Astrocyte of the spinal cord (primary cell): Measurements from ENCODE around the gene GTF2H2.
"Not testable (repeated sequence)": the region's sequence is repeated elsewhere in the genome, so short reads cannot be mapped to it uniquely, and the experiment has no call there.

Source experiments
- DNase-seq: peaks from one replicate; pipeline ENCODE4 v3.0.0; 2011; ENCODE audit warnings: low read depth, low spot score
- H3K4me3 ChIP-seq: 2 replicates; pipeline ENCODE4 v1.5.1; 2011; ENCODE audit warnings: low read depth, mild to moderate bottlenecking, low read length, moderate library complexity
- in situ Hi-C: cut with HindIII; loops from 2 replicates; pipeline ENCODE4 v1.10.0; 2017; ENCODE audit warnings: low sequenced_read_pairs

GTF2H2 gene

GRCh38 chr5:71067262-71067928 is at the start of gene GTF2H2:
TSS of gene GTF2H2 (minus strand) at chr5:71067676. CDS start at chr5:71062763, 4,913 bp downstream.
- H3K4me3 ChIP-seq, DNase-seq, in situ Hi-C loops: not testable (repeated sequence)

- H3K4me3 ChIP-seq, DNase-seq, in situ Hi-C loops: not testable (repeated sequence)
Measured at GRCh38 chr5:71109730-71110275, 42.3 kb upstream of the GTF2H2 start.

GRCh38 chr5:71099996-71100395 is 32.5 kb upstream of the GTF2H2 start:
- H3K4me3 ChIP-seq, in situ Hi-C loops, DNase-seq: not testable (repeated sequence)

GRCh38 chr5:71097930-71098203 is 30.4 kb upstream of the GTF2H2 start:
- H3K4me3 ChIP-seq, DNase-seq, in situ Hi-C loops: not testable (repeated sequence)

GRCh38 chr5:71097173-71097929 is 29.9 kb upstream of the GTF2H2 start:
- in situ Hi-C loops, DNase-seq, H3K4me3 ChIP-seq: not testable (repeated sequence)

GRCh38 chr5:71089773-71090172 is 22.3 kb upstream of the GTF2H2 start:
- in situ Hi-C loops, DNase-seq, H3K4me3 ChIP-seq: not testable (repeated sequence)

GRCh38 chr5:71088754-71089153 is 21.3 kb upstream of the GTF2H2 start:
- in situ Hi-C loops, DNase-seq, H3K4me3 ChIP-seq: not testable (repeated sequence)

GRCh38 chr5:71086145-71086544 is 18.7 kb upstream of the GTF2H2 start:
- DNase-seq, H3K4me3 ChIP-seq, in situ Hi-C loops: not testable (repeated sequence)

- in situ Hi-C loops, DNase-seq: not testable (repeated sequence)
Measured at GRCh38 chr5:71084280-71085063, 17.0 kb upstream of the GTF2H2 start.

GRCh38 chr5:71082898-71083297 is 15.4 kb upstream of the GTF2H2 start:
- H3K4me3 ChIP-seq, in situ Hi-C loops, DNase-seq: not testable (repeated sequence)

More at GRCh38 chr5:71084280-71085063, 17.0 kb upstream of the GTF2H2 start:
- H3K4me3 ChIP-seq, result not testable (repeated sequence)

- H3K4me3 ChIP-seq, in situ Hi-C loops, DNase-seq: not testable (repeated sequence)
Measured at GRCh38 chr5:71082340-71082739, 14.9 kb upstream of the GTF2H2 start.

- H3K4me3 ChIP-seq, DNase-seq, in situ Hi-C loops: not testable (repeated sequence)
Measured at GRCh38 chr5:71061322-71061721, 6.2 kb downstream of the GTF2H2 start.

GRCh38 chr5:71059426-71059825 is 8.1 kb downstream of the GTF2H2 start:
- in situ Hi-C loops, DNase-seq, H3K4me3 ChIP-seq: not testable (repeated sequence)

GRCh38 chr5:71044808-71045207 is 22.7 kb downstream of the GTF2H2 start:
- in situ Hi-C loops, H3K4me3 ChIP-seq, DNase-seq: not testable (repeated sequence)

GRCh38 chr5:71044128-71044527 is 23.3 kb downstream of the GTF2H2 start:
- H3K4me3 ChIP-seq, in situ Hi-C loops, DNase-seq: not testable (repeated sequence)

GRCh38 chr5:71031046-71031776 is 36.3 kb downstream of the GTF2H2 start:
- DNase-seq, in situ Hi-C loops, H3K4me3 ChIP-seq: not testable (repeated sequence)
